H1 (cell line): ENCODE measurements around the gene CEACAM21. TPM values are rescaled to one million over a fixed set of nuclear protein-coding genes. Genes with fewer than 3 reads are reported as not detected.

ENCODE experiments used
- CTCF ChIA-PET: fragments of 300-600 bp; sonication (Branson Sonifier 250); formaldehyde crosslinking; loops from one replicate; lab custom pipeline; 2021; ENCODE audit not compliant: partially characterized antibody; lab: Charles Lee
- POLR2A ChIA-PET: fragments of 300-600 bp; sonication (Branson Sonifier 250); formaldehyde crosslinking; loops from one replicate; lab custom pipeline; 2021; ENCODE audit warnings: inconsistent platforms; ENCODE audit not compliant: partially characterized antibody; lab: Charles Lee
- DNase-seq, 2 experiments: peaks; one replicate each; pipeline versions ENCODE4 v3.0.0 to v3.0.0-alpha.2; 2010 to 2022; ENCODE audit warnings: low spot score in 2 of 2, low read depth in 1 of 2, mixed read lengths in 1 of 2
- FAIRE-seq: peaks from 2 replicates; lab custom pipeline; 2011; peaks lifted over from hg19 to GRCh38; lab: Jason Lieb, UNC
- H2AFZ ChIP-seq: 2 replicates; pipeline ENCODE4 v1.8.1; 2012; ENCODE audit warnings: low read length, inconsistent platforms
- H2AK5ac ChIP-seq: 2 replicates; pipeline ENCODE4 v1.6.1; 2013; ENCODE audit warnings: low read depth, low read length
- H2BK120ac ChIP-seq: replicated peaks from 2 replicates; pipeline ENCODE3; 2013; ENCODE audit warnings: low read depth, low read length, inconsistent platforms
- H2BK12ac ChIP-seq: 2 replicates; pipeline ENCODE4 v1.6.1; 2013; ENCODE audit warnings: low read depth, low read length
- H2BK15ac ChIP-seq: 2 replicates; pipeline ENCODE4 v1.6.1; 2013; ENCODE audit warnings: low read length
- H2BK20ac ChIP-seq: 2 replicates; pipeline ENCODE4 v1.6.1; 2013; ENCODE audit warnings: low read length
- H2BK5ac ChIP-seq: 2 replicates; pipeline ENCODE4 v1.6.1; 2013; ENCODE audit warnings: low read depth, low read length
- H3K14ac ChIP-seq: 2 replicates; pipeline ENCODE4 v1.6.1; 2013; ENCODE audit warnings: inconsistent platforms; ENCODE audit not compliant: insufficient read length
- H3K18ac ChIP-seq: 2 replicates; pipeline ENCODE4 v1.6.1; 2013; ENCODE audit warnings: low read length; ENCODE audit errors: extremely low read depth
- H3K23ac ChIP-seq: 2 replicates; pipeline ENCODE4 v1.6.1; 2013; ENCODE audit warnings: inconsistent platforms; ENCODE audit not compliant: insufficient read length
- H3K23me2 ChIP-seq: 2 replicates; pipeline ENCODE4 v1.6.1; 2013; ENCODE audit warnings: low read depth, low read length
- H3K27ac ChIP-seq: 2 replicates; pipeline ENCODE4 v1.6.1; 2011; ENCODE audit warnings: low read depth, low read length, inconsistent platforms
- H3K27me3 ChIP-seq, 4 experiments: replicated peaks in 1 of 4; 1 replicate in 1 of 4; 2 replicates in 3 of 4; pipeline versions ENCODE4 v1.6.1 to v1.8.1; 2011 to 2013; ENCODE audit warnings: low read length in 3 of 4, mild to moderate bottlenecking in 3 of 4, inconsistent platforms in 2 of 4, mixed read lengths in 2 of 4, moderate library complexity in 1 of 4; ENCODE audit not compliant: control insufficient read depth in 3 of 4, insufficient read depth in 3 of 4; ENCODE audit errors: extremely low read depth in 1 of 4
- H3K36me3 ChIP-seq, 4 experiments: 2 replicates each; pipeline versions ENCODE4 v1.6.1 to v1.8.1; 2011 to 2013; ENCODE audit warnings: mild to moderate bottlenecking in 4 of 4, low read length in 3 of 4, moderate library complexity in 2 of 4, control low read depth in 1 of 4, inconsistent platforms in 1 of 4; ENCODE audit not compliant: insufficient read depth in 4 of 4, control insufficient read depth in 2 of 4
- H3K4ac ChIP-seq: replicated peaks from 2 replicates; pipeline ENCODE3; 2013; ENCODE audit warnings: low read length, low read depth, mixed read lengths, inconsistent platforms; ENCODE audit not compliant: insufficient read length
- H3K4me1 ChIP-seq, 4 experiments: replicated peaks in 1 of 4; 1 replicate in 1 of 4; 2 replicates in 3 of 4; pipeline versions ENCODE4 v1.6.1 to v1.8.1; 2011 to 2013; ENCODE audit warnings: low read length in 3 of 4, inconsistent platforms in 2 of 4, mixed read lengths in 1 of 4; ENCODE audit not compliant: insufficient read depth in 4 of 4, control insufficient read depth in 3 of 4
- H3K4me2 ChIP-seq, 2 experiments: 2 replicates each; pipeline versions ENCODE4 v1.6.1 to v1.8.1; 2011 to 2013; ENCODE audit warnings: low read depth in 2 of 2, low read length in 2 of 2, control low read depth in 1 of 2, inconsistent platforms in 1 of 2, mild to moderate bottlenecking in 1 of 2; ENCODE audit not compliant: insufficient read depth in 1 of 2
- H3K4me3 ChIP-seq, 4 experiments: fragments of 200-600, 300-600 bp in 1 of 4; sonication (generic), shearing (Covaris generic), sonication (Bioruptor Twin) in 1 of 4; 2 replicates each; pipeline versions ENCODE4 v1.5.1 to v1.8.1; 2011 to 2016; ENCODE audit warnings: low read length in 4 of 4, low read depth in 3 of 4, control low read depth in 2 of 4, inconsistent platforms in 2 of 4, mild to moderate bottlenecking in 2 of 4, mixed read lengths in 1 of 4, moderate library complexity in 1 of 4; ENCODE audit not compliant: insufficient read depth in 2 of 4; ENCODE audit errors: extremely low read depth in 1 of 4
- H3K56ac ChIP-seq: replicated peaks from 2 replicates; pipeline ENCODE3; 2013; ENCODE audit warnings: low read depth, mild to moderate bottlenecking, mixed read lengths, low read length, inconsistent platforms; ENCODE audit not compliant: insufficient read length
- H3K79me1 ChIP-seq: 2 replicates; pipeline ENCODE4 v1.6.1; 2013; ENCODE audit warnings: low read depth, low read length, control low read depth
- H3K79me2 ChIP-seq, 2 experiments: 2 replicates each; pipeline versions ENCODE4 v1.6.1 to v1.8.1; 2012 to 2013; ENCODE audit warnings: low read length in 2 of 2, mild to moderate bottlenecking in 2 of 2, inconsistent platforms in 1 of 2; ENCODE audit not compliant: insufficient read depth in 2 of 2, control insufficient read depth in 1 of 2
- H3K9ac ChIP-seq, 4 experiments: replicated peaks in 1 of 4; 1 replicate in 1 of 4; 2 replicates in 3 of 4; pipeline versions ENCODE4 v1.6.1 to v1.8.1; 2011 to 2013; ENCODE audit warnings: low read depth in 3 of 4, low read length in 3 of 4, control low read depth in 2 of 4, mild to moderate bottlenecking in 2 of 4, moderate library complexity in 2 of 4, inconsistent platforms in 1 of 4; ENCODE audit errors: extremely low read depth in 1 of 4
- H3K9me3 ChIP-seq, 2 experiments: 2 replicates each; pipeline versions ENCODE4 v1.6.1 to v1.8.1; 2012 to 2013; ENCODE audit warnings: mild to moderate bottlenecking in 2 of 2, moderate library complexity in 2 of 2, control low read depth in 1 of 2, inconsistent platforms in 1 of 2, low read depth in 1 of 2, low read length in 1 of 2, mixed read lengths in 1 of 2; ENCODE audit not compliant: insufficient read depth in 2 of 2
- H4K20me1 ChIP-seq, 2 experiments: replicated peaks in 1 of 2; 2 replicates each; pipeline versions ENCODE3 to v1.8.1; 2011 to 2013; ENCODE audit warnings: inconsistent platforms in 2 of 2, low read length in 2 of 2, mild to moderate bottlenecking in 1 of 2; ENCODE audit not compliant: insufficient read depth in 2 of 2, control insufficient read depth in 1 of 2
- H4K5ac ChIP-seq: 2 replicates; pipeline ENCODE4 v1.6.1; 2013; ENCODE audit warnings: low read length, low read depth, mixed read lengths, inconsistent platforms; ENCODE audit not compliant: insufficient read length
- H4K8ac ChIP-seq: 2 replicates; pipeline ENCODE4 v1.8.0; 2013; ENCODE audit warnings: mild to moderate bottlenecking, moderate library complexity, low read length, inconsistent platforms; ENCODE audit not compliant: insufficient read depth; ENCODE audit errors: extremely low read depth
- H4K91ac ChIP-seq: replicated peaks from 2 replicates; pipeline ENCODE3; 2013; ENCODE audit warnings: low read length, mixed read lengths, inconsistent platforms; ENCODE audit not compliant: insufficient read length
- ASH2L ChIP-seq: fragments of 200-600, 300-600 bp; sonication (generic); IDR thresholded peaks from one replicate; pipeline ENCODE4 v1.7.1; 2017; ENCODE audit warnings: low read length
- BRCA1 ChIP-seq: IDR thresholded peaks from 2 replicates; pipeline ENCODE4 v1.6.1; 2012; ENCODE audit warnings: low read depth, low read length, improper control_type of control experiment
- CBX8 ChIP-seq: fragments of 300-800, 300-1000 bp; sonication (generic); IDR thresholded peaks from 2 replicates; pipeline ENCODE4 v1.7.1; 2016; ENCODE audit warnings: low read depth, low read length, borderline replicate concordance
- JUND ChIP-seq: IDR thresholded peaks from 2 replicates; pipeline ENCODE4 v1.6.1; 2011; ENCODE audit warnings: mild to moderate bottlenecking, improper control_type of control experiment, low read length
- SP2 ChIP-seq: IDR thresholded peaks from 2 replicates; pipeline ENCODE4 v1.6.1; 2012; ENCODE audit warnings: mild to moderate bottlenecking, low read length, inconsistent platforms
- SUZ12 ChIP-seq: fragments of 200-600 bp; sonication (generic); IDR thresholded peaks from 2 replicates; pipeline ENCODE4 v1.6.1; 2012; ENCODE audit warnings: mild to moderate bottlenecking, inconsistent platforms, low read length, moderate library complexity, mixed read lengths
- WGBS, 2 experiments: shearing (Covaris generic) in 1 of 2; methylation state at CpG; one replicate each; pipeline versions ENCODE4 v1.1.6 to v1.1.7; 2013 to 2015; ENCODE audit warnings: low lambda C conversion rate in 2 of 2, mixed read lengths in 2 of 2, inconsistent platforms in 1 of 2, low coverage in 1 of 2, missing lambda C conversion rate in 1 of 2; ENCODE audit not compliant: insufficient replicate concordance in 2 of 2, insufficient coverage in 1 of 2, insufficient read length in 1 of 2; ENCODE audit errors: extremely low coverage in 1 of 2, missing lambda C conversion rate in 1 of 2; 5-methylcytosine and 5-hydroxymethylcytosine counted together
- polyA plus RNA-seq, 7 experiments: library from polyadenylated mRNA; depleted of rRNA in 3 of 7; stranded (reverse) in 5 of 7; unstranded in 2 of 7; fragments of >200 nt in 5 of 7; fragments of 200-250 nt in 2 of 7; gene quantifications; 1 replicate in 5 of 7; 2 replicates in 1 of 7; 4 replicates in 1 of 7; pipeline versions ENCODE4 v1.2.1 to v1.2.3, GENCODE V29; 2011 to 2013; ENCODE audit warnings: missing spikeins in 2 of 7, mixed read lengths in 2 of 7
- total RNA-seq: library from RNA; stranded (reverse); fragmentation: NEBNext Ultra II Directional; extraction: Animal tissue kit (Norgen Biotek cat#: 25700); gene quantifications from 2 replicates; pipeline ENCODE4 v1.2.1, GENCODE V29; 2021

CEACAM21 gene
- total and polyA plus RNA-seq, 2 of the 8 experiments (the other 6 are each of a cell fraction or from before 2014, with no cell fraction given): not detected

DNA sequence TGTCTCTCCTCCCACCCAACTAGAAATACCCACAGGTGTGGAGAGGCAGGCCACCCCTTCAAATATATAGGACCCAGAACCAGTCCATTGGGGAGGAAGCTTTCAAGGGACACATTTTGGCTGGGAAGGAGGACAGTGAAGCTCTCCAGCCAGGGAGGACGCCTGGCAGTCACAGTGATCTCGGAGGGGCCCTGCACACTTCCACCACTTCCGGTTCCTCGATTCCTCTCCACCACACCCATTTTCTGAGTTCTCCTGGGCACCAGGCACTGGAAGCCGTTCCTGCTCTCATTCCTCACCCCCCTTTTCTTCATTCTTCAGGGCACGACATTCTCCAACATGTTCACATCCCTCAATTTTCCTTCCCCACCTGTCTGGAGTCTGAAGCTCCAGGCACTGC lies 30.4 kb upstream of the CEACAM21 start:
- Histone ChIP-seq H3K4me3 (no peak overlapping the region), H3K79me1 (no peaks in the 10 kb centered on the region), H2BK15ac (no peak overlapping the region), H3K14ac (no peak overlapping the region), H2BK120ac (no peak overlapping the region), H2BK12ac (no peak overlapping the region), H3K56ac (no peak overlapping the region), H4K5ac (no peak overlapping the region), H3K9ac (no peak overlapping the region), H4K20me1 (no peaks in the 10 kb centered on the region), H4K8ac (no peak overlapping the region), H2BK20ac (no peak overlapping the region), H3K4me1 (peaks cover 0 to 5% (median 0%) of the 10 kb centered on the region in 4 experiments; a peak in 1 of 7 replicates), H3K18ac (no peak overlapping the region), H2BK5ac (no peak overlapping the region), H3K23me2 (peaks cover 4% of the 10 kb centered on the region; the same call in 1 of the 2 replicates), H3K4ac (no peak overlapping the region), H3K79me2 (no peaks in the 10 kb centered on the region), H3K23ac (no peak overlapping the region), H2AFZ (no peak overlapping the region), H3K27ac (no peak overlapping the region), H3K27me3 (no peaks in the 10 kb centered on the region; a peak in 1 of 7 replicates), H3K4me2 (no peak overlapping the region), H4K91ac (no peak overlapping the region), H3K9me3 (peaks cover 4 to 16% of the 10 kb centered on the region in 2 experiments; a peak in 2 of 4 replicates), H2AK5ac (no peak overlapping the region), H3K36me3 (no peaks in the 10 kb centered on the region)
- ChIA-PET CTCF (interaction anchor here (0.8 to 4.8 kb wide), 4 partner anchors 18 to 97 kb away, joined by 4 to 34 read pairs (median 7); no protein-coding TSS in a partner anchor), POLR2A (no interaction called here)
- TF ChIP-seq BRCA1: no peak
- no peak for TF ChIP-seq ASH2L
- TF ChIP-seq SP2: no peak
- no peak for TF ChIP-seq JUND
- TF ChIP-seq CBX8: no peak
- TF ChIP-seq SUZ12: no peak
- DNase-seq (no peak), FAIRE-seq (no peak)
- 69% methylated on average over 6 of the region's 6 CpGs; no CpG with 5 or more reads in 1 of the 2 experiments for WGBS, 2 experiments
